ENCODE data around the gene GUCA1A. TPM values are rescaled to one million over a fixed set of nuclear protein-coding genes. Genes with fewer than 3 reads are reported as not detected.

Gene GUCA1A
- total RNA-seq, 1 experiment from 2014 or later = not detected

- DNase-seq (ENCODE audit: low read depth, low spot score) = no peak
- H3K27ac ChIP-seq (ENCODE audit: low read length) = no peak overlapping the region
- H3K9me3 ChIP-seq (ENCODE audit: control insufficient read depth, insufficient read depth, low read depth, low read length) = no peaks in the 10 kb centered on the region
- no peaks in the 10 kb centered on the region for H3K36me3 ChIP-seq (ENCODE audit: control insufficient read depth, insufficient read depth, low read length)
- ChIA-PET CTCF (interaction anchor here (0.7 kb wide), 1 partner anchor 69 kb away, joined by 11 read pairs; no protein-coding TSS in a partner anchor), POLR2A (interaction anchor here (0.6 kb wide), 2 partner anchors 29 to 658 kb away, joined by 3 read pairs; no protein-coding TSS in a partner anchor)
- in situ Hi-C loops (cut with HindIII; ENCODE audit: low pct_unique_long_range_greater_than_20kb, low sequenced_read_pairs) (no loop called here), intact Hi-C loops (cut with micrococcal nuclease; ENCODE audit: unreplicated experiment) (no loop called here)
- TF ChIP-seq, protein P1, sequence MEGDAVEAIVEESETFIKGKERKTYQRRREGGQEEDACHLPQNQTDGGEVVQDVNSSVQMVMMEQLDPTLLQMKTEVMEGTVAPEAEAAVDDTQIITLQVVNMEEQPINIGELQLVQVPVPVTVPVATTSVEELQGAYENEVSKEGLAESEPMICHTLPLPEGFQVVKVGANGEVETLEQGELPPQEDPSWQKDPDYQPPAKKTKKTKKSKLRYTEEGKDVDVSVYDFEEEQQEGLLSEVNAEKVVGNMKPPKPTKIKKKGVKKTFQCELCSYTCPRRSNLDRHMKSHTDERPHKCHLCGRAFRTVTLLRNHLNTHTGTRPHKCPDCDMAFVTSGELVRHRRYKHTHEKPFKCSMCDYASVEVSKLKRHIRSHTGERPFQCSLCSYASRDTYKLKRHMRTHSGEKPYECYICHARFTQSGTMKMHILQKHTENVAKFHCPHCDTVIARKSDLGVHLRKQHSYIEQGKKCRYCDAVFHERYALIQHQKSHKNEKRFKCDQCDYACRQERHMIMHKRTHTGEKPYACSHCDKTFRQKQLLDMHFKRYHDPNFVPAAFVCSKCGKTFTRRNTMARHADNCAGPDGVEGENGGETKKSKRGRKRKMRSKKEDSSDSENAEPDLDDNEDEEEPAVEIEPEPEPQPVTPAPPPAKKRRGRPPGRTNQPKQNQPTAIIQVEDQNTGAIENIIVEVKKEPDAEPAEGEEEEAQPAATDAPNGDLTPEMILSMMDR (IDR thresholded peaks at IDR 0.05) = no peak
- TF ChIP-seq TCF7L2 (IDR thresholded peaks at IDR 0.05; ENCODE audit: low read depth, low read length) (no peak), POLR2AphosphoS5 (IDR thresholded peaks at IDR 0.05; ENCODE audit: low read depth, low read length) (no peak), SIN3A (IDR thresholded peaks at IDR 0.05; ENCODE audit: borderline replicate concordance, insufficient read depth, low read depth, low read length) (no peak)
- TF ChIP-seq, protein P2, sequence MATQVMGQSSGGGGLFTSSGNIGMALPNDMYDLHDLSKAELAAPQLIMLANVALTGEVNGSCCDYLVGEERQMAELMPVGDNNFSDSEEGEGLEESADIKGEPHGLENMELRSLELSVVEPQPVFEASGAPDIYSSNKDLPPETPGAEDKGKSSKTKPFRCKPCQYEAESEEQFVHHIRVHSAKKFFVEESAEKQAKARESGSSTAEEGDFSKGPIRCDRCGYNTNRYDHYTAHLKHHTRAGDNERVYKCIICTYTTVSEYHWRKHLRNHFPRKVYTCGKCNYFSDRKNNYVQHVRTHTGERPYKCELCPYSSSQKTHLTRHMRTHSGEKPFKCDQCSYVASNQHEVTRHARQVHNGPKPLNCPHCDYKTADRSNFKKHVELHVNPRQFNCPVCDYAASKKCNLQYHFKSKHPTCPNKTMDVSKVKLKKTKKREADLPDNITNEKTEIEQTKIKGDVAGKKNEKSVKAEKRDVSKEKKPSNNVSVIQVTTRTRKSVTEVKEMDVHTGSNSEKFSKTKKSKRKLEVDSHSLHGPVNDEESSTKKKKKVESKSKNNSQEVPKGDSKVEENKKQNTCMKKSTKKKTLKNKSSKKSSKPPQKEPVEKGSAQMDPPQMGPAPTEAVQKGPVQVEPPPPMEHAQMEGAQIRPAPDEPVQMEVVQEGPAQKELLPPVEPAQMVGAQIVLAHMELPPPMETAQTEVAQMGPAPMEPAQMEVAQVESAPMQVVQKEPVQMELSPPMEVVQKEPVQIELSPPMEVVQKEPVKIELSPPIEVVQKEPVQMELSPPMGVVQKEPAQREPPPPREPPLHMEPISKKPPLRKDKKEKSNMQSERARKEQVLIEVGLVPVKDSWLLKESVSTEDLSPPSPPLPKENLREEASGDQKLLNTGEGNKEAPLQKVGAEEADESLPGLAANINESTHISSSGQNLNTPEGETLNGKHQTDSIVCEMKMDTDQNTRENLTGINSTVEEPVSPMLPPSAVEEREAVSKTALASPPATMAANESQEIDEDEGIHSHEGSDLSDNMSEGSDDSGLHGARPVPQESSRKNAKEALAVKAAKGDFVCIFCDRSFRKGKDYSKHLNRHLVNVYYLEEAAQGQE (IDR thresholded peaks at IDR 0.05; ENCODE audit: insufficient read depth in 1 of 2, low read depth in 2 of 2, low read length in 1 of 2) = no peak
- ATAC-seq = no peak
- H3K4me3 ChIP-seq (ENCODE audit: low read depth in 2 of 2, low read length in 2 of 2) = no peak overlapping the region
- BruUV-seq (replicated peaks) = no TSS peak
- H3K27me3 ChIP-seq (ENCODE audit: control insufficient read depth, insufficient read depth, low read length) = no peaks in the 10 kb centered on the region
- peaks cover 4% of the 10 kb centered on the region for H3K4me1 ChIP-seq (ENCODE audit: control insufficient read depth, insufficient read depth, low read length)
These were observed 25.1 kb upstream of the GUCA1A start for GRCh38 chr6:42148058-42148457.

DNA sequence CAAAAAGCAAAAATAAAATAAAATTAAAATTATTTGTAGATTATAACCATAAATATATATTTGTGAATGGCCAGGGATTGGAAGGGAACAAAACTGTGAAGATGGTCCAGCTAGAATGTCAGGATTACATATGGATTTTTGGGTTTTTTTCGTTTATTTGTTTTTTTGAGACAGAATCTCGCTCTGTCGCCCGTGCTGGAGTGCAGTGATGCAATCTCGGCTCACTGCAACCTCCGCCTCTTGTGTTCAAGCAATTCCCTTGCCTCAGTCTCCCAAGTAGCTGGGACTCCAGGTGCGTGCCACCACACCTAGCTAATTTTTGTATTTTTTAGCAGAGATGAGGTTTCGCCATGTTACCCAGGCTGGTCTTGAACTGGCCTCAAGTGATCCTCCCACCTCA, 22.9 kb upstream of the GUCA1A start:
- no peaks in the 10 kb centered on the region for H3K9me3 ChIP-seq (ENCODE audit: control insufficient read depth, insufficient read depth, low read depth, low read length)
- no TSS peak for BruUV-seq (replicated peaks)
- no peaks in the 10 kb centered on the region for H3K4me1 ChIP-seq (ENCODE audit: control insufficient read depth, insufficient read depth, low read length)
- ChIA-PET POLR2A (no interaction called here), CTCF (interaction anchor here (1.0 to 1.8 kb wide), 2 partner anchors 64 to 71 kb away, joined by 4 read pairs; no protein-coding TSS in a partner anchor)
- in situ Hi-C loops (cut with HindIII; ENCODE audit: low pct_unique_long_range_greater_than_20kb, low sequenced_read_pairs) (no loop called here), intact Hi-C loops (cut with micrococcal nuclease; ENCODE audit: unreplicated experiment) (no loop called here)
- DNase-seq (ENCODE audit: low read depth, low spot score) (no peak), ATAC-seq (no peak)
- no peaks in the 10 kb centered on the region for H3K27me3 ChIP-seq (ENCODE audit: control insufficient read depth, insufficient read depth, low read length)
- no peak overlapping the region for H3K4me3 ChIP-seq (ENCODE audit: low read depth in 2 of 2, low read length in 2 of 2)
- no peak overlapping the region for H3K27ac ChIP-seq (ENCODE audit: low read length)
- no peaks in the 10 kb centered on the region for H3K36me3 ChIP-seq (ENCODE audit: control insufficient read depth, insufficient read depth, low read length)
- no peak for TF ChIP-seq SIN3A (IDR thresholded peaks at IDR 0.05; ENCODE audit: borderline replicate concordance, insufficient read depth, low read depth, low read length)
- TF ChIP-seq TCF7L2 (IDR thresholded peaks at IDR 0.05; ENCODE audit: low read depth, low read length) = no peak
- TF ChIP-seq, protein P2 (IDR thresholded peaks at IDR 0.05; ENCODE audit: insufficient read depth in 1 of 2, low read depth in 2 of 2, low read length in 1 of 2) = no peak
- TF ChIP-seq POLR2AphosphoS5 (IDR thresholded peaks at IDR 0.05; ENCODE audit: low read depth, low read length) = no peak
- TF ChIP-seq, protein P1 (IDR thresholded peaks at IDR 0.05) = no peak

Data from Panc1 (cell line).